ENCODE measurements around the gene NTN5. TPM values are rescaled to one million over a fixed set of nuclear protein-coding genes. Genes with fewer than 3 reads are reported as not detected.

The NTN5 gene
- 1 to 10 TPM; 1.6 to 4.3 TPM for total RNA-seq
- 0.87 TPM for polyA plus RNA-seq (ENCODE audit: insufficient read depth, low read depth, low replicate concordance)
- long read RNA-seq, donor 1: 0 reads
- long read RNA-seq, donor 2: 0 reads

- 89 to 91% methylated on average over 11 to 17 of the region's 25 CpGs for WGBS, 2 donors
- no peaks in the 10 kb centered on the region for H3K9me3 ChIP-seq
- intact Hi-C loops (cut with DNase I; ENCODE audit: low total_unique reads): no loop called here
- TF ChIP-seq, protein P1, sequence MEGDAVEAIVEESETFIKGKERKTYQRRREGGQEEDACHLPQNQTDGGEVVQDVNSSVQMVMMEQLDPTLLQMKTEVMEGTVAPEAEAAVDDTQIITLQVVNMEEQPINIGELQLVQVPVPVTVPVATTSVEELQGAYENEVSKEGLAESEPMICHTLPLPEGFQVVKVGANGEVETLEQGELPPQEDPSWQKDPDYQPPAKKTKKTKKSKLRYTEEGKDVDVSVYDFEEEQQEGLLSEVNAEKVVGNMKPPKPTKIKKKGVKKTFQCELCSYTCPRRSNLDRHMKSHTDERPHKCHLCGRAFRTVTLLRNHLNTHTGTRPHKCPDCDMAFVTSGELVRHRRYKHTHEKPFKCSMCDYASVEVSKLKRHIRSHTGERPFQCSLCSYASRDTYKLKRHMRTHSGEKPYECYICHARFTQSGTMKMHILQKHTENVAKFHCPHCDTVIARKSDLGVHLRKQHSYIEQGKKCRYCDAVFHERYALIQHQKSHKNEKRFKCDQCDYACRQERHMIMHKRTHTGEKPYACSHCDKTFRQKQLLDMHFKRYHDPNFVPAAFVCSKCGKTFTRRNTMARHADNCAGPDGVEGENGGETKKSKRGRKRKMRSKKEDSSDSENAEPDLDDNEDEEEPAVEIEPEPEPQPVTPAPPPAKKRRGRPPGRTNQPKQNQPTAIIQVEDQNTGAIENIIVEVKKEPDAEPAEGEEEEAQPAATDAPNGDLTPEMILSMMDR (IDR thresholded peaks at IDR 0.05): no peak
- no peak for TF ChIP-seq POLR2A (IDR thresholded peaks at IDR 0.05)
- no peak for DNase-seq
- no peaks in the 10 kb centered on the region for H3K27me3 ChIP-seq
- H3K27ac ChIP-seq: no peak within 1 kb of the TSS
- H3K4me3 ChIP-seq: no peak within 1 kb of the TSS
- peaks cover 15% of the 10 kb centered on the region for H3K4me1 ChIP-seq
- no peaks in the 10 kb centered on the region for H3K36me3 ChIP-seq (ENCODE audit: low read depth, missing control alignments)
Observed at GRCh38 chr19:48672994-48673393, at the start of gene NTN5. NTN5 (minus strand) TSS chr19:48673017; CDS start chr19:48670986, 2,031 bp downstream.

DNA sequence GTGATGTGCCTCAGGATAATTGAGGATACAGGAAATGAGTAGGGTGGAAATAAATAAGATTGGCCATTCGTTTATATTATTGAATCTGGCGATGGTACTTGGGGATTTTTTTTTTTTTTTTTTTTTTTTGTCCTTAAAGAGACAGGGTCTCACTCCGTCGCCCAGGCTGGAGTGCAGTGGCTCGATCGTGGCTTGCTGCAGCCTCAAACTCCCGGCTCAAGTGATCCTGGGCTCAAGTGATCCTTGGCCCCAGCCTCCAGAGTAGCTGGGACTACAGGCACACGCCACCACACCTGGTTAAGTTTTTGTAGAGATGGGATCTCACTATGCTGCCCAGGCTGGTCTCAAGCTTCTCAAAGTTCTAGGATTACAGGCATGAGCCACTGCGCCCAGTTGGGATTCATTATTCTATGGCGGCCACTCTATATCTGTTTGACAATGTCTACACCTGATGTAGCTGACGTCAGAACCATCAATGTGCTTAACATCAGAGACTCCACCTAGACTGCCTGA, 49.4 kb upstream of the NTN5 start:
- 74 to 83% methylated on average over 11 of the region's 11 CpGs for WGBS, 2 donors
- no peaks in the 10 kb centered on the region for H3K36me3 ChIP-seq (ENCODE audit: low read depth, missing control alignments)
- H3K27me3 ChIP-seq: no peaks in the 10 kb centered on the region
- TF ChIP-seq, protein P1 (IDR thresholded peaks at IDR 0.05): no peak
- no peak for TF ChIP-seq POLR2A (IDR thresholded peaks at IDR 0.05)
- DNase-seq: no peak
- no peak overlapping the region for H3K4me3 ChIP-seq
- H3K9me3 ChIP-seq: no peaks in the 10 kb centered on the region
- H3K27ac ChIP-seq: no peak overlapping the region
- intact Hi-C loops (cut with DNase I; ENCODE audit: low total_unique reads): no loop called here
- H3K4me1 ChIP-seq: peaks cover 36% of the 10 kb centered on the region

GRCh38 chr19:48720613-48721296, 47.9 kb upstream of the NTN5 start:
- intact Hi-C loops (cut with DNase I; ENCODE audit: low total_unique reads): no loop called here
- peak overlapping the region; percentile 29 to 87 for H3K27ac ChIP-seq
- H3K9me3 ChIP-seq: no peaks in the 10 kb centered on the region
- H3K4me1 ChIP-seq: peaks cover 46% of the 10 kb centered on the region
- peak; percentile 100 for DNase-seq
- no peaks in the 10 kb centered on the region for H3K27me3 ChIP-seq
- H3K4me3 ChIP-seq: peak overlapping the region; percentile 51 to 58
- WGBS, 2 donors: 4 to 12% methylated on average over 32 to 41 of the region's 42 CpGs
- TF ChIP-seq POLR2A (IDR thresholded peaks at IDR 0.05): no peak
- TF ChIP-seq, protein P1 (IDR thresholded peaks at IDR 0.05): no peak
- no peaks in the 10 kb centered on the region for H3K36me3 ChIP-seq (ENCODE audit: low read depth, missing control alignments)

- DNase-seq: no peak
- intact Hi-C loops (cut with DNase I; ENCODE audit: low total_unique reads): no loop called here
- WGBS, 2 donors: 3 to 14% methylated on average over 11 to 12 of the region's 12 CpGs
- TF ChIP-seq, protein P1 (IDR thresholded peaks at IDR 0.05): no peak
- no peak for TF ChIP-seq POLR2A (IDR thresholded peaks at IDR 0.05)
- Histone ChIP-seq H3K9me3 (no peaks in the 10 kb centered on the region), H3K4me1 (peaks cover 47% of the 10 kb centered on the region), H3K4me3 (peak overlapping the region; percentile 51 to 58), H3K36me3 (ENCODE audit: low read depth, missing control alignments) (no peaks in the 10 kb centered on the region), H3K27ac (peak overlapping the region; percentile 29 to 87), H3K27me3 (no peaks in the 10 kb centered on the region)
Observed at GRCh38 chr19:48720251-48720612, 47.4 kb upstream of the NTN5 start.
